Esophagus (tissue), 2 donors: Measurements from ENCODE around the gene FBRS. TPM values are rescaled to one million over a fixed set of nuclear protein-coding genes. Genes with fewer than 3 reads are reported as not detected.

Experiments used
- H3K27ac ChIP-seq, 2 donors: one replicate each; pipeline ENCODE4 v1.5.1; 2013; ENCODE audit warnings: low read depth in 2 of 2, mild to moderate bottlenecking in 2 of 2, inconsistent platforms in 1 of 2, low read length in 1 of 2, moderate library complexity in 1 of 2
- H3K27me3 ChIP-seq, 2 donors: one replicate each; pipeline ENCODE4 v1.6.1; 2013; ENCODE audit warnings: low read length in 2 of 2, control low read depth in 1 of 2, mild to moderate bottlenecking in 1 of 2; ENCODE audit not compliant: insufficient read depth in 2 of 2, control insufficient read depth in 1 of 2
- H3K36me3 ChIP-seq, 2 donors: one replicate each; pipeline ENCODE4 v1.6.1; 2013; ENCODE audit warnings: low read length in 1 of 2; ENCODE audit not compliant: control insufficient read depth in 2 of 2, insufficient read depth in 2 of 2
- H3K4me1 ChIP-seq, 2 donors: one replicate each; pipeline ENCODE4 v1.6.1; 2013; ENCODE audit warnings: low read length in 1 of 2; ENCODE audit not compliant: control insufficient read depth in 2 of 2, insufficient read depth in 2 of 2
- H3K4me3 ChIP-seq, 2 donors: one replicate each; pipeline ENCODE4 v1.5.1; 2013; ENCODE audit warnings: low read length in 2 of 2, mild to moderate bottlenecking in 2 of 2, low read depth in 1 of 2, moderate library complexity in 1 of 2
- H3K9me3 ChIP-seq, 2 donors: one replicate each; pipeline ENCODE4 v1.6.1; 2013; ENCODE audit warnings: mild to moderate bottlenecking in 2 of 2, low read depth in 1 of 2, low read length in 1 of 2, moderate library complexity in 1 of 2; ENCODE audit not compliant: control insufficient read depth in 2 of 2, insufficient read depth in 1 of 2
- WGBS, 2 donors: extraction: QIAGEN DNeasy Blood & Tissue Kit; methylation state at CpG; one replicate each; pipeline ENCODE4 v1.1.7; 2013; 5-methylcytosine and 5-hydroxymethylcytosine counted together
- polyA plus RNA-seq, 2 donors: library from polyadenylated mRNA; stranded (reverse); fragments of 200-250 nt; gene quantifications; one replicate each; pipeline ENCODE4 v1.2.3, GENCODE V29; 2013
- donor health status: healthy with polysubstance abuse.
- donor health status: Bipolar disorder and iron deficiency.

Gene FBRS
- polyA plus RNA-seq, result 10 to 100 TPM; 43.5 to 84.8 TPM

GRCh38 chr16:30657866-30658730 is at the start of gene FBRS:
Gene FBRS (plus strand): TSS chr16:30658431. CDS start chr16:30659519, 1,088 bp downstream.
- peak within 1 kb of the TSS; percentile 83 to 92 for H3K4me3 ChIP-seq
- no peaks in the 10 kb centered on the region for H3K27me3 ChIP-seq
- H3K9me3 ChIP-seq, result no peaks in the 10 kb centered on the region
- H3K27ac ChIP-seq, result peak within 1 kb of the TSS; percentile 98 to 100
- peaks cover 18 to 41% of the 10 kb centered on the region in 2 donors for H3K36me3 ChIP-seq
- peaks cover 0 to 13% of the 10 kb centered on the region in 2 donors for H3K4me1 ChIP-seq
- WGBS, 2 donors, result 0 to 1% methylated on average over 82 to 86 of the region's 86 CpGs

DNA sequence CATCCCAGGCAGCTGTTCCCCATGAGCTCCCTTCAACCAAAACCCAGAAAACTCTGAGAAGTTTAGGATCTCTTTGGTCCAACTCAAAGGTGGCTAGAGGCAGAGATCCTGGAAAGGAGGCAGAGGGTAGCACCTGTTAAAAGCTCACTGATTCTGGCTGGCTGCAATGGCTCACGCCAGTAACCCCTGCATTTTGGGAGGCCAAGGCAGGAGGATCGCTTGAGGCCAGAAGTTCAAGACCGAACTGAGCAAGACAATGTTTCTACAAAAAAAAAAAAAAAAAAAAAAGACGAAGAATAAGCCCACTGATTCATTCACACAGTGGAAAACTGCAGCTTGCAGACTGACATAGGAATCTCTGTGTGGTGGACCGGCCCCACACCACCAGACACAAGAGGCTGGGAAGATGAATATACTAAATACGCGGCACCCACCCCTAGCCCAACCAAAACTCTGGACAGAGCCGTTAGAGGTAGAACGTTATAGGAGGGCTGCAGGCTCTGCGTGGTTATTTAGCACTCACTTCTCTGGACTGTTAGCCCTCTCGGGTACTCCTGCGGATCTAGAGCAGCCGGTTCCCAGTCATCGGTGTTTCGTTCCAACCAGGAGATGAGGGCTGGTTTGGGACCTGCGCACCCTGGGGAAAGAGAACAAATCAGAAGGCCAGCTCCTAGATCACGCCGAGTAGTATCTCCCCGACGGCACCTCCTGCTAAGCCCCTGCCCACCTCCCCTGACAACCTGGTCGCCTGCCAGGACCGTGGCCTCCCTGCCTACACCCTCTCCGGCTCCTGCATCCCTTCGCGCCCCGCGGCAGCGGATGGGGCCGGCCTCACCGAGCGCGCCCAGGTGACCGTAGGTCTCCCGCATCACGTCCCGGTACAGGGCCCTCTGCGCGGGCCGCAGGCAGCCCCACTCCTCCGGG is 49.0 kb upstream of the FBRS start:
- Histone ChIP-seq H3K27me3 (no peaks in the 10 kb centered on the region), H3K36me3 (peaks cover 7 to 9% of the 10 kb centered on the region in 2 donors), H3K27ac (peak overlapping the region; percentile 84 to 90), H3K4me1 (no peaks in the 10 kb centered on the region), H3K9me3 (peaks cover 0 to 2% of the 10 kb centered on the region in 2 donors), H3K4me3 (peak overlapping the region; percentile 79 to 85)
- WGBS, 2 donors, result 13% methylated on average over 40 of the region's 40 CpGs

DNA sequence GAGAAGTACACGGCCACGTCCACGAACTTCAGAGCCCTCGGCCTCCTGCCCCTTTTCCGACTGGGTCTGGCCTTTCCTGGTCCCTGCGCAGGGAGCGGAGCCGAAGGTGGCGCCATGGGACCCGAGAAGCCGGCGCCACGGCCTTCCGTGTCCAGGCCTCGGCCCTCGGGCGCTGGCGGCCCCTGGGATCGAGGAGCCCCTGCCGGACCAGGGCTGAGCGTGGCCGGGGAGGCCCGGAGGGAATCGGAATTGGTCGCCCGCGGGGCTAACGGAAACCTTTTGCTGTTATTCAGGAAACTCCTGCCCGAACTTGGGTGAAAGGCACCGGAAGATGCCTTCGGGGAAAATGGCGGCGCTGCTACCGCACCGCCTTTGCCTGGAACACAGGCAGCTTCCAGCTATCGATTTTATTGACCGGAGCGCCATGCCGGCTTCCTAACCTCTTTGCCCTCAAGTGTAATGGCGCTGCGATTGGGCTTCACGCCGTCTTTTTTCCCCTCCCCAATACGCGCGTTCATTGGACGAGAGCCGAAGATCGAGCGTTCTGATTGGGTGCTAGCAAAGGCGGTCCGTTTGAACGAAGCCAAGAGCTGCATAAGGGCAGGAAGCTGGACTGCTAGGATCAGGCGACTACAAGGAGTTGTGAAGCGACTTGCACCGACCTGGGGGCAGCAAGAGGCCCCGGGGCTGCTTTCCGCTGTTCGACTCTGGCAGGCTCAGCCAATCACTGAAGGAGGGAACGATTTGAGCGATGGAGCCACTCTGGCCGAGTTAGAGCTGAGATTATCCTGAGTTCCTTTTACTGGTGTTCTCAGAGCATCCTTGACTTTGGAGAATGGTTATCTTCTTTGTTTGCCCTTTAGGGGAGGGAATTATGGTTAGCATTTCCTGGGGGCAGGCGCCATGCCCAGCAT is 48.0 kb upstream of the FBRS start, which contains the start of gene ZNF689:
Gene ZNF689 (minus strand): TSS at position 464 of the 914 bp plus-strand sequence. CDS start 348 bp downstream, at position 116.
- no peaks in the 10 kb centered on the region for H3K9me3 ChIP-seq
- H3K4me3 ChIP-seq, result peak within 1 kb of the TSS; percentile 79 to 85
- peak within 1 kb of the TSS; percentile 84 to 90 for H3K27ac ChIP-seq
- H3K4me1 ChIP-seq, result no peaks in the 10 kb centered on the region
- H3K27me3 ChIP-seq, result no peaks in the 10 kb centered on the region
- peaks cover under 1% of the 10 kb centered on the region in 2 donors for H3K36me3 ChIP-seq
- WGBS, 2 donors, result 0 to 1% methylated on average over 61 to 63 of the region's 63 CpGs

DNA sequence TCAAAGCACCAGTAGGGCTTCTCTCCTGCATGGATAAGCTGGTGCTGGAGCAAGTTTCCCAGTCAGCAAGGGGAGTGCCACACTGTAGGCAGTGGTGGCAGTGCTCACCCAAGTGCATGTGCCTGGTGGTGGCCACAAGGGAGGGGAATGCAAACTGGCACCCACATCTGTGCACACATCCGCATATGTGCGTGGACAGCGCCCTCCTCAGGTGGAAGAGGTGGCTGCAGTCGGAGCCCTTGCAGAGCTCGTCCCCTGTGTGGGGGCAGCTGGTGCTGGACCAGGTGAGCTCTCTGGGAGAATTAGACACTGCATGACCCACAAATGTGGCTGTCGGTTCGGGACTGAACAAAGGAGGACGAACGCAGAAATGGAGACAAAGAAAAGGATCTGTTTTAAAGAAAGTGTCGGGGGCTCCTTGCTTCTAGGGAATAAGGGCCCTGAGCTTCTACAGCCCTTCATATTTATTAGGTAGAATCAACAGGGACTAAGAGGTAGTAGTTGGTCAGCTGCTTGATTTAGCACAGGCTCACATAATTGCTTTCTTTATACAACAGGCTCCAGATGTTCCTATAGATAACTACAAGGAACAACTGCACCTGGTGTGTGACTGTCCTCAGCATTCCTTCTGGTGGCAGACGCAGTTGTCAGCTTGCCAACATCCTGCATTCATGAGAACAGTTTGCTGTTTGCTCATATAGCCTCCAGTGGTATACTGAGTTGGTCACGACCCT is 42.7 kb upstream of the FBRS start:
- Histone ChIP-seq H3K36me3 (no peaks in the 10 kb centered on the region), H3K9me3 (no peaks in the 10 kb centered on the region), H3K4me3 (no peak overlapping the region), H3K27me3 (no peaks in the 10 kb centered on the region), H3K4me1 (no peaks in the 10 kb centered on the region), H3K27ac (no peak overlapping the region)
- WGBS, 2 donors, result 45 to 50% methylated on average over 12 of the region's 12 CpGs

DNA sequence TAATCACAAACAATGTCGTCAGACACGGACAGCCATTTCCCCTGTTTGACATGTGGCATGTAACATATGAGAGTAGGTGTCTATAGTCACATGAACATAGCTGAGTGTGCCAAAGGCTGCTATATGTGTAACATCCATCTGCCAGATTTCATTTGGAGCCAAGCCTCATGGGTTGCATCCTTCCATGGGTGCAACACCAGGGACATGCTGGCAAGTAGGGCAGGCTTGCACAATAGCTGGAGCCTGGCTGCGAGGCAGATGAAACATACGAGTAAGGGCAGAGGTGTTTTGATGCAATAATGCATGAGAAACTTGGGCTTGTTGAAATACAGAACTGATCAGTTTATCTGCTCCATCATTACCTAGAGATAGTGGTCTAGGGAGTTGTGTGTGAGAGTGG is 39.0 kb upstream of the FBRS start:
- Histone ChIP-seq H3K4me3 (no peak overlapping the region), H3K9me3 (no peaks in the 10 kb centered on the region), H3K36me3 (no peaks in the 10 kb centered on the region), H3K27ac (no peak overlapping the region), H3K4me1 (no peaks in the 10 kb centered on the region), H3K27me3 (no peaks in the 10 kb centered on the region)
- WGBS, 2 donors, result 70 to 75% methylated on average over 4 of the region's 4 CpGs

DNA sequence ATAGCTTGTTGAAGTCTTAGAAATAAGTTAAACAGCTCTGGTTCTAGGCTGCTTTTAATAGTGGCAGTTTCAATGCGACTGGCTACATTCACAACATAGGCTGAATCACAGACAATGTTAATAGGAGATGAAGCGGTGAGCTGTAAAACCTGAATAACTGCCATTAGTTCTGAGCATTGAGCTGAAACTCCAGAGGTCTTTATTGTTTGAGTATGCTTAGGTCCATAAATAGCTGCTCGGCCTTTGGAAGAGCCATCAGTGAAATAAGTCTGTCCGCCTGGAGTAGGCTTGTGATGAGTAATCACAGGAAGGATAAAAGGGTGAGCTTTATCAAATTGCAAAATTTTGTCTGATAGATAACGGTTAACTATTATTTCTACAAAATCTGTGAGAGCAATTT is 38.6 kb upstream of the FBRS start:
- H3K4me1 ChIP-seq, result no peaks in the 10 kb centered on the region
- 79 to 81% methylated on average over 5 of the region's 5 CpGs for WGBS, 2 donors
- H3K36me3 ChIP-seq, result no peaks in the 10 kb centered on the region
- H3K27ac ChIP-seq, result no peak overlapping the region
- no peak overlapping the region for H3K4me3 ChIP-seq
- H3K27me3 ChIP-seq, result no peaks in the 10 kb centered on the region
- H3K9me3 ChIP-seq, result no peaks in the 10 kb centered on the region

DNA sequence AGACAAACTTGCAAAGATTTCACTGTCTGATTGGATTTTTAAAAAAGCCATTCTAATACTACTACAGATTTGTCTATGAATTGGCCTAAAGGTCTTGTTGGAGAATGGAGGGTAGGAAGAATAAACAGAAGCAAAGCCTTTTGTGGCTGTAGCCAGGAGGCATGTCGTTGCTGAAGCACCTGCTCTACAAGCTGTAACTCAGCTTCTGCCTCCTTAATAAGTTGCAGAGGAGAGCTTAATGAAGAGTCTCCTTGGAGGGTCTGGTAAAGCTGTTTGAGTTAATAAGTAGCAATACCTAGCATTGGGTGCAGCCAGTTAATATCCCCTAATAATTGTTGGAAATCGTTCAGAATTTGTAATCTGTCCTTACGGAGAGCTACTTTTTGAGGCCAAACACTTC is 38.1 kb upstream of the FBRS start:
- H3K4me1 ChIP-seq, result no peaks in the 10 kb centered on the region
- 39 to 49% methylated on average over 3 of the region's 3 CpGs for WGBS, 2 donors
- H3K27ac ChIP-seq, result no peak overlapping the region
- H3K27me3 ChIP-seq, result no peaks in the 10 kb centered on the region
- no peaks in the 10 kb centered on the region for H3K9me3 ChIP-seq
- H3K36me3 ChIP-seq, result no peaks in the 10 kb centered on the region
- no peak overlapping the region for H3K4me3 ChIP-seq

- Histone ChIP-seq H3K27ac (no peak overlapping the region), H3K4me3 (no peak overlapping the region), H3K9me3 (no peaks in the 10 kb centered on the region), H3K27me3 (no peaks in the 10 kb centered on the region), H3K36me3 (no peaks in the 10 kb centered on the region), H3K4me1 (no peaks in the 10 kb centered on the region)
- WGBS, 2 donors, result 55 to 78% methylated on average over 5 of the region's 5 CpGs
These were observed 36.5 kb upstream of the FBRS start for GRCh38 chr16:30621765-30622164.
